DMS114 treated with DMSO at 0.1 percent for 48 hours (cell line): ENCODE results near the gene HOXC6.
"Not testable (repeated sequence)": the region's sequence is repeated elsewhere in the genome, so short reads cannot be mapped to it uniquely, and the experiment has no call there.

ENCODE experiments used
- DNase-seq: peaks from one replicate; lab custom pipeline; 2025; ENCODE audit not compliant: unreplicated experiment; lab: John Stamatoyannopoulos, UW

HOXC6 gene

GRCh38 chr12:54052438-54053002 is 24.3 kb downstream of the HOXC6 start:
- DNase-seq = no peak

GRCh38 chr12:54053003-54053750 is 24.9 kb downstream of the HOXC6 start:
- no peak for DNase-seq

- DNase-seq = no peak
Observed at GRCh38 chr12:54053751-54054741, 25.8 kb downstream of the HOXC6 start, which contains the start of gene HOXC4. HOXC4 (plus strand) TSS chr12:54053835; CDS start chr12:54053923, 88 bp downstream.

GRCh38 chr12:54054742-54055194 is 26.5 kb downstream of the HOXC6 start:
- DNase-seq = no peak

GRCh38 chr12:54055552-54055951 is 27.3 kb downstream of the HOXC6 start:
- DNase-seq = no peak

- DNase-seq = no peak
Observed at GRCh38 chr12:54056110-54056509, 27.9 kb downstream of the HOXC6 start.

- DNase-seq = no peak
Observed at GRCh38 chr12:54058128-54058768, 30.0 kb downstream of the HOXC6 start.

- no peak for DNase-seq
Observed at GRCh38 chr12:54059668-54060067, 31.4 kb downstream of the HOXC6 start.

GRCh38 chr12:54060174-54060974 is 32.1 kb downstream of the HOXC6 start:
- no peak for DNase-seq

- no peak for DNase-seq
Observed at GRCh38 chr12:54060975-54061778, 32.9 kb downstream of the HOXC6 start.

- DNase-seq = no peak
Observed at GRCh38 chr12:54065677-54066076, 37.4 kb downstream of the HOXC6 start.

- no peak for DNase-seq
Observed at GRCh38 chr12:54066408-54066807, 38.2 kb downstream of the HOXC6 start.

- DNase-seq = no peak
Observed at GRCh38 chr12:54068418-54069070, 40.3 kb downstream of the HOXC6 start.

- DNase-seq = no peak
Observed at GRCh38 chr12:54071942-54072341, 43.7 kb downstream of the HOXC6 start.

GRCh38 chr12:54074308-54074707 is 46.1 kb downstream of the HOXC6 start:
- DNase-seq = no peak

- no peak for DNase-seq
Observed at GRCh38 chr12:54075409-54075808, 47.2 kb downstream of the HOXC6 start.

GRCh38 chr12:54075974-54076373 is 47.7 kb downstream of the HOXC6 start:
- DNase-seq = no peak

- not testable (repeated sequence) for DNase-seq
Observed at GRCh38 chr12:54077843-54078242, 49.6 kb downstream of the HOXC6 start.

GRCh38 chr12:54079115-54079514 is 50.9 kb downstream of the HOXC6 start:
- not testable (repeated sequence) for DNase-seq
